ENCODE data around the gene LAMP1. TPM values are rescaled to one million over a fixed set of nuclear protein-coding genes. Genes with fewer than 3 reads are reported as not detected.

LAMP1 gene
- total and polyA plus RNA-seq, 2 of the 4 experiments (the other 2 are of a cell fraction): 60.6 to 229 TPM

- H3K9me3 ChIP-seq (ENCODE audit: control insufficient read depth, insufficient read depth, low read length): no peaks in the 10 kb centered on the region
- no peak overlapping the region for H2BK120ac ChIP-seq (ENCODE audit: low read depth, low read length)
- H3K9me1 ChIP-seq (ENCODE audit: insufficient read depth, low read length): no peaks in the 10 kb centered on the region
- H2BK5ac ChIP-seq (ENCODE audit: low read depth, low read length, poor library complexity, severe bottlenecking): no peak overlapping the region
- ChIA-PET CTCF (no interaction called here), POLR2A (ENCODE audit: unreplicated experiment) (no interaction called here)
- H3K27me3 ChIP-seq (ENCODE audit: control insufficient read depth, insufficient read depth, low read length): peaks cover 19% of the 10 kb centered on the region; the same call in 1 of the 2 replicates
- H3K4me1 ChIP-seq (ENCODE audit: control insufficient read depth, insufficient read depth, low read length): no peaks in the 10 kb centered on the region
- intact Hi-C loops (cut with micrococcal nuclease) (no loop called here), dilution Hi-C loops (cut with HindIII; ENCODE audit: low sequenced_read_pairs, unreplicated experiment) (no loop called here), in situ Hi-C loops (cut with MboI; ENCODE audit: low sequenced_read_pairs) (no loop called here)
- no peak overlapping the region for H2AFZ ChIP-seq (replicated peaks; ENCODE audit: low read length, poor library complexity)
- no peak overlapping the region for H3K9ac ChIP-seq (ENCODE audit: low read depth, low read length)
- no peaks in the 10 kb centered on the region for H4K20me1 ChIP-seq (ENCODE audit: insufficient read depth, low read length)
- H3K4me2 ChIP-seq (ENCODE audit: low read depth, low read length): no peak overlapping the region
- H3K56ac ChIP-seq (ENCODE audit: extremely low read depth, insufficient read depth, low read length): no peak overlapping the region
- H2BK15ac ChIP-seq (ENCODE audit: low read depth, low read length): no peak overlapping the region
- TF ChIP-seq ELK1 (IDR thresholded peaks at IDR 0.05; ENCODE audit: borderline replicate concordance, low read depth, low read length): no peak
- no peak for TF ChIP-seq NFE2L2 (IDR thresholded peaks at IDR 0.05; ENCODE audit: low read depth, low read length)
- no peak for TF ChIP-seq MAFK (IDR thresholded peaks at IDR 0.05; ENCODE audit: low read depth, low read length)
- no peak for TF ChIP-seq CTCF (conservative IDR thresholded peaks at IDR 0.05; ENCODE audit: low read depth, low read length)
- TF ChIP-seq SMC3 (IDR thresholded peaks at IDR 0.05; ENCODE audit: low read depth, low read length): no peak
- no peak for TF ChIP-seq RFX5 (IDR thresholded peaks at IDR 0.05; ENCODE audit: low read depth, low read length)
- no peak for TF ChIP-seq POLR2A (IDR thresholded peaks at IDR 0.05; ENCODE audit: low read depth, low read length)
- no peak for TF ChIP-seq CEBPB (IDR thresholded peaks at IDR 0.05; ENCODE audit: low read depth, low read length)
- TF ChIP-seq MAZ (IDR thresholded peaks at IDR 0.05; ENCODE audit: borderline replicate concordance, low read depth, low read length): no peak
- no peak for TF ChIP-seq RAD21 (IDR thresholded peaks at IDR 0.05; ENCODE audit: low read length)
- no peak for TF ChIP-seq MXI1 (IDR thresholded peaks at IDR 0.05; ENCODE audit: borderline replicate concordance, low read depth, low read length)
- no peak for TF ChIP-seq FOS (IDR thresholded peaks at IDR 0.05; ENCODE audit: low read depth, low read length)
- no peak for TF ChIP-seq CHD1 (IDR thresholded peaks at IDR 0.05; ENCODE audit: low read depth, low read length)
- TF ChIP-seq BHLHE40 (IDR thresholded peaks at IDR 0.05; ENCODE audit: low read depth, low read length): no peak
- TF ChIP-seq USF2 (IDR thresholded peaks at IDR 0.05; ENCODE audit: low read depth, low read length): no peak
- no peak for TF ChIP-seq RCOR1 (IDR thresholded peaks at IDR 0.05; ENCODE audit: insufficient replicate concordance, low read length)
- no peak for ATAC-seq (ENCODE audit: low read depth)
- H4K5ac ChIP-seq (ENCODE audit: low read depth, low read length): no peak overlapping the region
- no peak overlapping the region for H3K27ac ChIP-seq (ENCODE audit: insufficient read depth, low read length)
- 84% methylated on average over 6 of the region's 10 CpGs; no CpG with 5 or more reads in 1 of the 2 experiments for WGBS, 2 experiments (ENCODE audit: extremely low coverage in 2 of 2, insufficient read length in 1 of 2)
- H3K36me3 ChIP-seq (ENCODE audit: control insufficient read depth, insufficient read depth, low read length): no peaks in the 10 kb centered on the region
- no peak for DNase-seq
- no peak overlapping the region for H3K4me3 ChIP-seq (ENCODE audit: insufficient read depth, low read depth, low read length)
- no peak overlapping the region for H4K91ac ChIP-seq (ENCODE audit: insufficient read depth, low read depth, low read length)
- no peak overlapping the region for H3K18ac ChIP-seq (ENCODE audit: low read depth, low read length)
- no peak overlapping the region for H2AK9ac ChIP-seq (replicated peaks; ENCODE audit: low read depth, low read length, poor library complexity)
- BruUV-seq (replicated peaks): no TSS peak
- H3K4ac ChIP-seq (ENCODE audit: low read depth, low read length): no peak overlapping the region
- H2BK20ac ChIP-seq (ENCODE audit: low read depth, low read length): no peak overlapping the region
- H2AK5ac ChIP-seq (ENCODE audit: low read depth, low read length): no peak overlapping the region
- no peaks in the 10 kb centered on the region for H3K79me1 ChIP-seq (ENCODE audit: low read depth in 1 of 2, low read length in 2 of 2)
- no peak overlapping the region for H4K8ac ChIP-seq (ENCODE audit: low read depth in 2 of 2, low read length in 2 of 2)
- H3K23ac ChIP-seq (ENCODE audit: low read depth, low read length): no peak overlapping the region
- H3K14ac ChIP-seq (replicated peaks; ENCODE audit: low read depth, low read length): no peak overlapping the region
Observed at GRCh38 chr13:113369881-113370280, 72.8 kb downstream of the LAMP1 start.
